ENCODE data around the gene RHOBTB3.

- TF ChIP-seq CTCF (IDR thresholded peaks at IDR 0.05) (no peak), POLR2A (IDR thresholded peaks at IDR 0.05) (no peak)
Observed at GRCh38 chr5:95731571-95732554, 727 bp downstream of the RHOBTB3 start.
